Measurements from ENCODE around the gene HACL1.
"Not testable (repeated sequence)": the region's sequence is repeated elsewhere in the genome, so short reads cannot be mapped to it uniquely, and the experiment has no call there.

HACL1 gene

GRCh38 chr3:15542614-15543013 is 58.8 kb downstream of the HACL1 start:
- Histone ChIP-seq H3K27ac (ENCODE audit: low read depth, low read length) (no peak overlapping the region), H3K4me1 (ENCODE audit: insufficient read depth, low read length) (no peaks in the 10 kb centered on the region)
- WGBS: 93% methylated on average over 5 of the region's 5 CpGs

GRCh38 chr3:15541371-15541770 is 60.0 kb downstream of the HACL1 start:
- Histone ChIP-seq H3K4me3 (ENCODE audit: low read length) (no peak overlapping the region), H3K4me1 (ENCODE audit: insufficient read depth, low read length) (no peaks in the 10 kb centered on the region), H3K9ac (ENCODE audit: low read depth, low read length) (no peak overlapping the region), H3K36me3 (ENCODE audit: insufficient read depth, low read length) (no peaks in the 10 kb centered on the region), H3K27me3 (ENCODE audit: insufficient read depth, low read length) (no peaks in the 10 kb centered on the region), H3K9me3 (ENCODE audit: insufficient read depth, low read depth, low read length) (no peaks in the 10 kb centered on the region), H3K27ac (ENCODE audit: low read depth, low read length) (no peak overlapping the region)
- WGBS: 95% methylated on average over 4 of the region's 4 CpGs

More at GRCh38 chr3:15542614-15543013, 58.8 kb downstream of the HACL1 start:
- H3K27me3 ChIP-seq (ENCODE audit: insufficient read depth, low read length): no peaks in the 10 kb centered on the region
- H3K9ac ChIP-seq (ENCODE audit: low read depth, low read length): no peak overlapping the region
- H3K9me3 ChIP-seq (ENCODE audit: insufficient read depth, low read depth, low read length): no peaks in the 10 kb centered on the region
- H3K36me3 ChIP-seq (ENCODE audit: insufficient read depth, low read length): no peaks in the 10 kb centered on the region
- H3K4me3 ChIP-seq (ENCODE audit: low read length): no peak overlapping the region

GRCh38 chr3:15539066-15539465 is 62.3 kb downstream of the HACL1 start:
- H3K27ac ChIP-seq (ENCODE audit: low read depth, low read length): no peak overlapping the region
- no peaks in the 10 kb centered on the region for H3K4me1 ChIP-seq (ENCODE audit: insufficient read depth, low read length)
- no peaks in the 10 kb centered on the region for H3K36me3 ChIP-seq (ENCODE audit: insufficient read depth, low read length)
- 96% methylated on average over 1 of the region's 1 CpG for WGBS
- no peaks in the 10 kb centered on the region for H3K27me3 ChIP-seq (ENCODE audit: insufficient read depth, low read length)
- H3K9me3 ChIP-seq (ENCODE audit: insufficient read depth, low read depth, low read length): no peaks in the 10 kb centered on the region
- H3K4me3 ChIP-seq (ENCODE audit: low read length): no peak overlapping the region
- H3K9ac ChIP-seq (ENCODE audit: low read depth, low read length): no peak overlapping the region

DNA sequence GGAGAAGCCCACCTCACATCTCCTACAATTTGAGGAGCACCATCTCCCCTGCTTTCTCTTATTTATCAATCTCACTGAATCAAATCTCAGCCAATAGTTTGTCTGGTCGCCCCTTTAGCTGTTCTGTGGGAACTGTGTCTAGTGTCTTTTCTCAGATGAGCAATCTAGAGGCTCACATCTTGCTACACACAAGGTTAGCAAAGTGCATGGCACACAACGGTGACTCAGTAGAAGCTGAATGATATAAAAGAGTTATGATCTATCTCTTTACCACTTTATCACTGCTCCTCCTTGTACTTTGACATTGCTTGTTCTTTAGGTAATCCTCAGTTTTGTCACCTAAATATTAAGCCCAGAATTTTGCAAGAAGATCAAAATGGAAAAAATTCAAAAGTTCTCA is 63.0 kb downstream of the HACL1 start:
- WGBS: 92% methylated on average over 1 of the region's 2 CpGs
- no peaks in the 10 kb centered on the region for H3K36me3 ChIP-seq (ENCODE audit: insufficient read depth, low read length)
- no peaks in the 10 kb centered on the region for H3K9me3 ChIP-seq (ENCODE audit: insufficient read depth, low read depth, low read length)
- H3K27me3 ChIP-seq (ENCODE audit: insufficient read depth, low read length): no peaks in the 10 kb centered on the region
- H3K27ac ChIP-seq (ENCODE audit: low read depth, low read length): no peak overlapping the region
- no peak overlapping the region for H3K9ac ChIP-seq (ENCODE audit: low read depth, low read length)
- H3K4me1 ChIP-seq (ENCODE audit: insufficient read depth, low read length): no peaks in the 10 kb centered on the region
- H3K4me3 ChIP-seq (ENCODE audit: low read length): no peak overlapping the region

- Histone ChIP-seq H3K27ac (ENCODE audit: low read depth, low read length) (no peak overlapping the region), H3K36me3 (ENCODE audit: insufficient read depth, low read length) (no peaks in the 10 kb centered on the region), H3K9ac (ENCODE audit: low read depth, low read length) (no peak overlapping the region), H3K4me1 (ENCODE audit: insufficient read depth, low read length) (no peaks in the 10 kb centered on the region), H3K4me3 (ENCODE audit: low read length) (no peak overlapping the region), H3K27me3 (ENCODE audit: insufficient read depth, low read length) (no peaks in the 10 kb centered on the region), H3K9me3 (ENCODE audit: insufficient read depth, low read depth, low read length) (no peaks in the 10 kb centered on the region)
- WGBS: 86% methylated on average over 2 of the region's 2 CpGs
Measured at GRCh38 chr3:15536856-15537255, 64.5 kb downstream of the HACL1 start.

DNA sequence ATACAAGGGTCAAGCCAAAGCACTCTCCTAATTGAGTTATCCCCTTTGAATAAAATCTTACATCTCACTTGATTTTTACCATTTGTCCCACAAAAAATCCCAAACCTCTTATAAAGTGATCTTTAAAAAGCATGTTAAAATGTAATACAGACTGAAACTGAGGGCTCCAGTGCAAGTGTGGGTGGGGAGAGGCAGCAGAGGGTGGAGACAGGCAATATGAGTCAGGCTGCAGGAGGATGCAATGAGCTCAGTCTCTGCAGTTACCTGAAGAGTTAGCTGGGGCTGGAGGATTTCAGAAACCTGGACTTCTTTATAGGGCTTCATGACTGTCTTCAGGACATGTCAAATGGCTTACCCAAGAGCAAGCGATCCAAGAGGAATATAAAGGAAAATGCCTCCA is 65.6 kb downstream of the HACL1 start:
- no peak overlapping the region for H3K4me3 ChIP-seq (ENCODE audit: low read length)
- no peak overlapping the region for H3K9ac ChIP-seq (ENCODE audit: low read depth, low read length)
- WGBS: 95% methylated on average over 1 of the region's 1 CpG
- H3K4me1 ChIP-seq (ENCODE audit: insufficient read depth, low read length): no peaks in the 10 kb centered on the region
- no peaks in the 10 kb centered on the region for H3K36me3 ChIP-seq (ENCODE audit: insufficient read depth, low read length)
- H3K27ac ChIP-seq (ENCODE audit: low read depth, low read length): no peak overlapping the region
- H3K9me3 ChIP-seq (ENCODE audit: insufficient read depth, low read depth, low read length): no peaks in the 10 kb centered on the region
- H3K27me3 ChIP-seq (ENCODE audit: insufficient read depth, low read length): no peaks in the 10 kb centered on the region

DNA sequence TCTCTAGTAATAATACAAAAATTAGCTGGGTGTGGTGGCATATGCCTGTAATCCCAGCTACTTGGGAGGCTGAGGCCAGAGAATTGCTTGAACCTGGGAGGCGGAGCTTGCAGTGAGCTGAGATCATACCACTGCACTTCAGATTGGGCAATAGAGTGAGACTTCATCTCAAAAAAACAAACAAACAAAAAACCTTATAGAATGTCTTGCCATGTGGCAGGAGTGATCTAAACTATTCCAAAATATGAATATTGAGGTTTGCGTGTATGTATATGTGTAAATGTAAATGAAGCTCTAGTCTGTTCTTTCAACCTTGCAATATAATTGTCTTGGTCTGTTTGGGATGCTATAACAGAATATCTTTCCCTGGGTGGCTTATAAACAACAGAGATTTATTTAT is 68.8 kb downstream of the HACL1 start:
- not testable (repeated sequence) for H3K4me3 ChIP-seq (ENCODE audit: low read length); H3K27me3 ChIP-seq (ENCODE audit: insufficient read depth, low read length); H3K36me3 ChIP-seq (ENCODE audit: insufficient read depth, low read length); H3K4me1 ChIP-seq (ENCODE audit: insufficient read depth, low read length); H3K27ac ChIP-seq (ENCODE audit: low read depth, low read length); H3K9ac ChIP-seq (ENCODE audit: low read depth, low read length); H3K9me3 ChIP-seq (ENCODE audit: insufficient read depth, low read depth, low read length)
- WGBS: 95% methylated on average over 2 of the region's 2 CpGs

GRCh38 chr3:15531346-15531745 is 70.0 kb downstream of the HACL1 start:
- H3K4me3 ChIP-seq (ENCODE audit: low read length): no peak overlapping the region
- no peak overlapping the region for H3K9ac ChIP-seq (ENCODE audit: low read depth, low read length)
- H3K27me3 ChIP-seq (ENCODE audit: insufficient read depth, low read length): no peaks in the 10 kb centered on the region
- H3K9me3 ChIP-seq (ENCODE audit: insufficient read depth, low read depth, low read length): no peaks in the 10 kb centered on the region
- H3K4me1 ChIP-seq (ENCODE audit: insufficient read depth, low read length): no peaks in the 10 kb centered on the region
- 92% methylated on average over 1 of the region's 1 CpG for WGBS
- H3K36me3 ChIP-seq (ENCODE audit: insufficient read depth, low read length): no peaks in the 10 kb centered on the region
- H3K27ac ChIP-seq (ENCODE audit: low read depth, low read length): no peak overlapping the region

DNA sequence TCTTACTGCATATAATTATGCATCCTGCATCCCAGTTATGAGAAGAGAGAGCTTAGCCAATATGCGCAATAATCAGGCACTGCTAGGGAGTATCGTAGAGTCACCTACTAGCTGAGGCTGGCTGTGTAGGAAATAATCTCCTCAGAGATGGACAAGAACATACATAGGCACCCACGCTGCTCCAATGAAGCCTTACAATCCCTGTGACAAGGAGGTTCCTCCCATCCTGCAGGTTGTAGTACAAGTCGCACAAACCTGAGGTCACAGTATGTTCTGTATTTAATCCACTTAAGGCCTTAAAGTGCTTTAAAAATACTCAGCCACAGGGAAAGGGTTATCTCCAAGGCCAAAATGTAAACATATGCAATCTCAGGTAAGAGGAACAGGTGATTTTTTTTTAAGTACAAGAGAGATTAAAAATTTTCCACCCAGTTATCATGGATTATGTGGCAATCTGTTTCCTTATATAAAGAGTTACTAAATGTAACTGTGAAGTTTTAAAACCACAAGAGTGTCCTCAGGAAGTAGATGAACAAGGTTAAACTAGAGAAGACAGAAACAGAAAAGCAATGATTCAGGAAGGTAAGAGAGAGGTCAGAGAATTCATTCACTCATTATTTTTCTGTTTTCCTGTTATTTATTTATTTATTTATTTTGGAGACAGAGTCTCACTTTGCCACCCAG is 72.4 kb downstream of the HACL1 start:
- Histone ChIP-seq H3K9ac (ENCODE audit: low read depth, low read length) (no peak overlapping the region), H3K27ac (ENCODE audit: low read depth, low read length) (no peak overlapping the region), H3K9me3 (ENCODE audit: insufficient read depth, low read depth, low read length) (no peaks in the 10 kb centered on the region), H3K27me3 (ENCODE audit: insufficient read depth, low read length) (peaks cover 6% of the 10 kb centered on the region; the same call in 1 of the 2 replicates), H3K36me3 (ENCODE audit: insufficient read depth, low read length) (no peaks in the 10 kb centered on the region), H3K4me1 (ENCODE audit: insufficient read depth, low read length) (no peaks in the 10 kb centered on the region), H3K4me3 (ENCODE audit: low read length) (no peak overlapping the region)
- WGBS: 91% methylated on average over 4 of the region's 4 CpGs

GRCh38 chr3:15527031-15527459 is 74.3 kb downstream of the HACL1 start:
- H3K36me3 ChIP-seq (ENCODE audit: insufficient read depth, low read length): no peaks in the 10 kb centered on the region
- H3K27me3 ChIP-seq (ENCODE audit: insufficient read depth, low read length): peaks cover 6% of the 10 kb centered on the region
- WGBS: 40% methylated on average over 3 of the region's 4 CpGs
- H3K9ac ChIP-seq (ENCODE audit: low read depth, low read length): no peak overlapping the region
- peaks cover 2% of the 10 kb centered on the region; the same call in 1 of the 2 replicates for H3K4me1 ChIP-seq (ENCODE audit: insufficient read depth, low read length)
- no peak overlapping the region for H3K4me3 ChIP-seq (ENCODE audit: low read length)
- no peak overlapping the region for H3K27ac ChIP-seq (ENCODE audit: low read depth, low read length)
- H3K9me3 ChIP-seq (ENCODE audit: insufficient read depth, low read depth, low read length): no peaks in the 10 kb centered on the region

- no CpG with 5 or more reads among the region's 1 CpG for WGBS
- Histone ChIP-seq H3K9me3 (ENCODE audit: insufficient read depth, low read depth, low read length) (no peaks in the 10 kb centered on the region), H3K27ac (ENCODE audit: low read depth, low read length) (no peak overlapping the region), H3K36me3 (ENCODE audit: insufficient read depth, low read length) (no peaks in the 10 kb centered on the region), H3K4me1 (ENCODE audit: insufficient read depth, low read length) (peaks cover 13% of the 10 kb centered on the region), H3K4me3 (ENCODE audit: low read length) (no peak overlapping the region), H3K9ac (ENCODE audit: low read depth, low read length) (no peak overlapping the region), H3K27me3 (ENCODE audit: insufficient read depth, low read length) (peaks cover 6% of the 10 kb centered on the region)
Measured at GRCh38 chr3:15525790-15526189, 75.6 kb downstream of the HACL1 start.

Measured in HUES64 (cell line).